HepG2 (cell line): ENCODE data around the gene LY6G5B. TPM values are rescaled to one million over a fixed set of nuclear protein-coding genes. Genes with fewer than 3 reads are reported as not detected.

Source experiments
- ATAC-seq: fragments of 200-7000 bp; cut with Tn5 transposase; 3 replicates; pipeline ENCODE4 v1.9.1; 2020; ENCODE audit warnings: mild to moderate bottlenecking, moderate library complexity
- BruUV-seq: library from RNA; stranded (reverse); fragments of 400-500 nt; replicated peaks from 2 replicates; lab custom pipeline; 2021; lab: Mats Ljungman, UMichigan
- CTCF ChIA-PET: fragments of 300-600 bp; formaldehyde crosslinking; extraction: SDS; loops from one replicate; lab custom pipeline; 2021; ENCODE audit warnings: low total read pairs, inconsistent platforms, low intra/inter-chr PET ratio; lab: Yijun Ruan, JAX
- POLR2A ChIA-PET: fragments of 350-600 bp; sonication (Branson Sonifier 250); formaldehyde crosslinking; loops from one replicate; lab custom pipeline; 2020; ENCODE audit warnings: antibody characterized with exemption, inconsistent platforms; lab: Yijun Ruan, JAX
- DNase-seq: peaks from one replicate; pipeline ENCODE4 v3.0.0-alpha.2; 2015; ENCODE audit warnings: low spot score
- FAIRE-seq: peaks from 3 replicates; lab custom pipeline; 2011; peaks lifted over from hg19 to GRCh38; lab: Jason Lieb, UNC
- H2AFZ ChIP-seq: one replicate; pipeline ENCODE4 v1.6.1; 2011; ENCODE audit warnings: low read length, inconsistent platforms
- H3K27ac ChIP-seq: fragments of 300-600 bp; 3 replicates; pipeline ENCODE4 v1.8.0; 2011; ENCODE audit warnings: mixed run types, mild to moderate bottlenecking, mixed read lengths, low read length, inconsistent platforms; ENCODE audit not compliant: insufficient read depth; ENCODE audit errors: extremely low read length
- H3K27me3 ChIP-seq, 2 experiments: fragments of 200-600 bp in 1 of 2; 2 replicates in 1 of 2; 3 replicates in 1 of 2; pipeline versions ENCODE4 v1.6.0 to v1.8.0; 2011; ENCODE audit warnings: low read length in 2 of 2, mild to moderate bottlenecking in 2 of 2, moderate library complexity in 2 of 2, inconsistent platforms in 1 of 2; ENCODE audit not compliant: insufficient read depth in 2 of 2, control insufficient read depth in 1 of 2
- H3K36me3 ChIP-seq, 2 experiments: fragments of 200-600 bp in 1 of 2; replicated peaks in 1 of 2; 2 replicates in 1 of 2; 3 replicates in 1 of 2; pipeline versions ENCODE4 v1.5.1 to v1.8.0; 2011; ENCODE audit warnings: low read length in 2 of 2, inconsistent platforms in 1 of 2; ENCODE audit not compliant: insufficient read depth in 2 of 2, control insufficient read depth in 1 of 2
- H3K4me1 ChIP-seq: 2 replicates; pipeline ENCODE4 v1.5.1; 2012; ENCODE audit warnings: low read length, inconsistent platforms; ENCODE audit not compliant: insufficient read depth
- H3K4me2 ChIP-seq: 2 replicates; pipeline ENCODE4 v1.6.0; 2011; ENCODE audit warnings: low read depth, low read length, inconsistent platforms
- H3K4me3 ChIP-seq, 3 experiments: fragments of 200-600 bp in 1 of 3; sonication (generic), shearing (Covaris generic) in 1 of 3; replicated peaks in 1 of 3; 2 replicates each; pipeline ENCODE4 v1.5.1; 2011 to 2016; ENCODE audit warnings: low read length in 3 of 3, inconsistent platforms in 2 of 3, low read depth in 2 of 3, mild to moderate bottlenecking in 2 of 3, control low read depth in 1 of 3, mixed read lengths in 1 of 3; ENCODE audit not compliant: insufficient read depth in 1 of 3
- H3K79me2 ChIP-seq: one replicate; pipeline ENCODE4 v1.6.1; 2011; ENCODE audit warnings: low read length, inconsistent platforms; ENCODE audit not compliant: insufficient read depth
- H3K9ac ChIP-seq: 2 replicates; pipeline ENCODE4 v1.6.0; 2011; ENCODE audit warnings: mild to moderate bottlenecking, low read depth, low read length, inconsistent platforms; ENCODE audit not compliant: insufficient read depth
- H3K9me3 ChIP-seq: 2 replicates; pipeline ENCODE4 v1.5.1; 2012; ENCODE audit warnings: mild to moderate bottlenecking, low read length
- H4K20me1 ChIP-seq: 2 replicates; pipeline ENCODE4 v1.6.0; 2011; ENCODE audit warnings: inconsistent platforms, mild to moderate bottlenecking, low read length, moderate library complexity; ENCODE audit not compliant: insufficient read depth
- RERE ChIP-seq: IDR thresholded peaks from 2 replicates; pipeline ENCODE4 v1.6.1; 2016; ENCODE audit warnings: low read depth, missing genetic modification reagents, missing compliant biosample characterization
- STAT6 ChIP-seq: sonication (generic); formaldehyde crosslinking; IDR thresholded peaks from 2 replicates; pipeline ENCODE4 v1.4.0; 2020; ENCODE audit warnings: missing genetic modification reagents, mild to moderate bottlenecking, borderline replicate concordance
- ZBTB49 ChIP-seq: sonication (generic); formaldehyde crosslinking; IDR thresholded peaks from 2 replicates; pipeline ENCODE4 v1.4.0; 2020; ENCODE audit warnings: missing genetic modification reagents, borderline replicate concordance
- ZNF737 ChIP-seq: sonication (generic); formaldehyde crosslinking; IDR thresholded peaks from 2 replicates; pipeline ENCODE4 v1.5.0; 2020; ENCODE audit warnings: missing genetic modification reagents, mild to moderate bottlenecking, borderline replicate concordance
- ZSCAN5A ChIP-seq: sonication (generic); formaldehyde crosslinking; IDR thresholded peaks from 2 replicates; pipeline ENCODE4 v1.8.0; 2022; ENCODE audit warnings: mild to moderate bottlenecking, missing genetic modification reagents, borderline replicate concordance
- WGBS: methylation state at CpG from one replicate; pipeline ENCODE4 v1.1.6; 2017; ENCODE audit warnings: low lambda C conversion rate; 5-methylcytosine and 5-hydroxymethylcytosine counted together
- in situ Hi-C: cut with HindIII; loops from 2 replicates; pipeline ENCODE4 v1.10.0; 2017; ENCODE audit warnings: low pct_unique_long_range_greater_than_20kb; ENCODE audit not compliant: extremely low pct_ligation_motif_present
- intact Hi-C: fragments of 100-400 bp; cut with micrococcal nuclease; formaldehyde crosslinking; loops from one replicate; pipeline ENCODE4 v1.10.0; 2022; ENCODE audit not compliant: unreplicated experiment
- polyA plus RNA-seq, 8 experiments: library from polyadenylated mRNA; depleted of rRNA in 3 of 8; stranded (reverse) in 7 of 8; unstranded in 1 of 8; fragments of >200 nt; fragmentation: Illumina TruSeq in 4 of 8; extraction: Trizol in 4 of 8; gene quantifications; 2 replicates each; pipeline versions ENCODE4 v1.2.1 to v1.2.3, GENCODE V29; 2011 to 2016; ENCODE audit warnings: low read depth in 4 of 8, missing spikeins in 1 of 8, mixed read lengths in 1 of 8; ENCODE audit not compliant: insufficient read depth in 1 of 8
- total RNA-seq, 5 experiments: library from RNA; depleted of rRNA; stranded (reverse); fragments of >200 nt; fragmentation: Illumina TruSeq; extraction: Trizol; gene quantifications; 2 replicates each; pipeline ENCODE4 v1.2.3, GENCODE V29; 2016; ENCODE audit warnings: low read depth in 1 of 5

Gene LY6G5B
- total and polyA plus RNA-seq, 2 of the 13 experiments (the other 11 are each of a cell fraction or from before 2014, with no cell fraction given): 7.8 to 15.7 TPM

GRCh38 chr6:31711233-31711632 lies 41.5 kb downstream of the LY6G5B start:
- intact Hi-C loops (no loop called here), in situ Hi-C loops (no loop called here)
- Histone ChIP-seq H3K9ac (no peak overlapping the region), H3K4me3 (no peak overlapping the region), H3K79me2 (no peaks in the 10 kb centered on the region), H3K27ac (no peak overlapping the region), H4K20me1 (no peaks in the 10 kb centered on the region), H3K4me1 (peaks cover 24% of the 10 kb centered on the region), H3K27me3 (peaks cover 11 to 48% of the 10 kb centered on the region in 2 experiments; a peak in 4 of 5 replicates), H3K9me3 (no peaks in the 10 kb centered on the region), H3K4me2 (no peak overlapping the region), H3K36me3 (no peaks in the 10 kb centered on the region), H2AFZ (no peak overlapping the region)
- 53% methylated on average over 8 of the region's 8 CpGs for WGBS
- POLR2A ChIA-PET: interaction anchor here (0.9 to 5.1 kb wide), 2 partner anchors 9 to 26 kb away, joined by 3 to 31 read pairs; partner anchors contain the start of gene ABHD16A
- no peak for DNase-seq
- FAIRE-seq: no peak
- BruUV-seq: no TSS peak
- CTCF ChIA-PET: no interaction called here
- ATAC-seq: no peak
- TF ChIP-seq ZSCAN5A (no peak), STAT6 (CRISPR knock-in tag) (no peak), ZNF737 (CRISPR knock-in tag) (no peak), RERE (no peak), ZBTB49 (CRISPR knock-in tag) (no peak)
